Mucosa of stomach (tissue), 1 donor: ENCODE results near the gene CCDC47.

Experiments used
- H3K27me3 ChIP-seq: one replicate; pipeline ENCODE4 v1.7.0; 2013; ENCODE audit warnings: mild to moderate bottlenecking, low read length; ENCODE audit not compliant: control insufficient read depth, insufficient read depth
- H3K36me3 ChIP-seq: one replicate; pipeline ENCODE4 v1.7.0; 2013; ENCODE audit warnings: low read length; ENCODE audit not compliant: control insufficient read depth, insufficient read depth
- H3K4me1 ChIP-seq: one replicate; pipeline ENCODE4 v1.7.0; 2013; ENCODE audit warnings: mild to moderate bottlenecking, low read length; ENCODE audit not compliant: control insufficient read depth, insufficient read depth
- H3K4me3 ChIP-seq: one replicate; pipeline ENCODE4 v1.7.0; 2013; ENCODE audit warnings: low read length
- H3K9ac ChIP-seq: one replicate; pipeline ENCODE4 v1.7.0; 2013; ENCODE audit warnings: mild to moderate bottlenecking, low read length, moderate library complexity
- H3K9me3 ChIP-seq: one replicate; pipeline ENCODE4 v1.7.0; 2013; ENCODE audit warnings: mild to moderate bottlenecking, low read length, moderate library complexity; ENCODE audit not compliant: control insufficient read depth
- donor health status: Pancreatic carcinoma.

The CCDC47 gene

GRCh38 chr17:63700528-63701455 lies 72.6 kb downstream of the CCDC47 start:
- Histone ChIP-seq H3K9me3 (no peaks in the 10 kb centered on the region), H3K36me3 (no peaks in the 10 kb centered on the region), H3K4me1 (peaks cover 25% of the 10 kb centered on the region), H3K27me3 (peaks cover 6% of the 10 kb centered on the region), H3K9ac (peak overlapping the region; percentile 28), H3K4me3 (no peak overlapping the region)

- no peak within 1 kb of the TSS for H3K4me3 ChIP-seq
- H3K27me3 ChIP-seq = peaks cover 6% of the 10 kb centered on the region
- peaks cover 25% of the 10 kb centered on the region for H3K4me1 ChIP-seq
- peak within 1 kb of the TSS; percentile 39 for H3K9ac ChIP-seq
- H3K9me3 ChIP-seq = no peaks in the 10 kb centered on the region
- H3K36me3 ChIP-seq = no peaks in the 10 kb centered on the region
Measured at GRCh38 chr17:63699638-63700527, 73.5 kb downstream of the CCDC47 start, which contains the start of gene LIMD2. Gene LIMD2, minus strand, starts transcription at chr17:63700125. Its CDS starts 827 bp downstream, at chr17:63699298.

- no peaks in the 10 kb centered on the region for H3K36me3 ChIP-seq
- H3K4me1 ChIP-seq = peaks cover 25% of the 10 kb centered on the region
- peak overlapping the region; percentile 39 for H3K9ac ChIP-seq
- H3K4me3 ChIP-seq = no peak overlapping the region
- H3K9me3 ChIP-seq = no peaks in the 10 kb centered on the region
- H3K27me3 ChIP-seq = peaks cover 6% of the 10 kb centered on the region
Measured at GRCh38 chr17:63698886-63699637, 74.3 kb downstream of the CCDC47 start.

GRCh38 chr17:63698381-63698885 lies 75.0 kb downstream of the CCDC47 start:
- H3K9ac ChIP-seq = peak overlapping the region; percentile 39
- no peaks in the 10 kb centered on the region for H3K9me3 ChIP-seq
- H3K4me1 ChIP-seq = peaks cover 25% of the 10 kb centered on the region
- H3K27me3 ChIP-seq = peaks cover 6% of the 10 kb centered on the region
- no peaks in the 10 kb centered on the region for H3K36me3 ChIP-seq
- no peak overlapping the region for H3K4me3 ChIP-seq

- peaks cover 6% of the 10 kb centered on the region for H3K27me3 ChIP-seq
- no peaks in the 10 kb centered on the region for H3K9me3 ChIP-seq
- H3K4me1 ChIP-seq = peaks cover 25% of the 10 kb centered on the region
- no peak overlapping the region for H3K9ac ChIP-seq
- H3K4me3 ChIP-seq = no peak overlapping the region
- no peaks in the 10 kb centered on the region for H3K36me3 ChIP-seq
Measured at GRCh38 chr17:63697341-63698286, 75.8 kb downstream of the CCDC47 start.

GRCh38 chr17:63696381-63696961 lies 76.9 kb downstream of the CCDC47 start:
- H3K9ac ChIP-seq = no peak overlapping the region
- H3K9me3 ChIP-seq = no peaks in the 10 kb centered on the region
- peaks cover 6% of the 10 kb centered on the region for H3K27me3 ChIP-seq
- peaks cover 21% of the 10 kb centered on the region for H3K4me1 ChIP-seq
- H3K36me3 ChIP-seq = peaks cover under 1% of the 10 kb centered on the region
- H3K4me3 ChIP-seq = no peak overlapping the region

GRCh38 chr17:63695889-63696288 lies 77.5 kb downstream of the CCDC47 start:
- Histone ChIP-seq H3K27me3 (peaks cover 6% of the 10 kb centered on the region), H3K36me3 (peaks cover 6% of the 10 kb centered on the region), H3K9me3 (no peaks in the 10 kb centered on the region), H3K4me1 (peaks cover 15% of the 10 kb centered on the region), H3K9ac (no peak overlapping the region), H3K4me3 (no peak overlapping the region)
